Panc1 (cell line): ENCODE results near the gene NCOA5.

Experiments used
- CTCF ChIP-seq: fragments of 450-650 bp; IDR thresholded peaks from 2 replicates; pipeline ENCODE4 v1.5.1; 2017; ENCODE audit warnings: mild to moderate bottlenecking
- POLR2AphosphoS5 ChIP-seq: IDR thresholded peaks from 2 replicates; pipeline ENCODE4 v1.6.1; 2012; ENCODE audit warnings: mild to moderate bottlenecking, low read depth, low read length, moderate library complexity
- SIN3A ChIP-seq: IDR thresholded peaks from 2 replicates; pipeline ENCODE4 v1.6.1; 2012; ENCODE audit warnings: low read depth, mild to moderate bottlenecking, low read length, moderate library complexity, borderline replicate concordance; ENCODE audit not compliant: insufficient read depth
- TF ChIP-seq, protein P1 (sequence below), 2 experiments: IDR thresholded peaks; 2 replicates each; pipeline ENCODE4 v1.6.1; 2011 to 2012; ENCODE audit warnings: low read depth in 2 of 2, control low read depth in 1 of 2, low read length in 1 of 2, mild to moderate bottlenecking in 1 of 2, moderate library complexity in 1 of 2; ENCODE audit not compliant: insufficient read depth in 1 of 2

GRCh38 chr20:46051556-46052308 lies 38.0 kb downstream of the NCOA5 start:
- TF ChIP-seq CTCF (no peak), POLR2AphosphoS5 (no peak), SIN3A (no peak)
- TF ChIP-seq, protein P1, sequence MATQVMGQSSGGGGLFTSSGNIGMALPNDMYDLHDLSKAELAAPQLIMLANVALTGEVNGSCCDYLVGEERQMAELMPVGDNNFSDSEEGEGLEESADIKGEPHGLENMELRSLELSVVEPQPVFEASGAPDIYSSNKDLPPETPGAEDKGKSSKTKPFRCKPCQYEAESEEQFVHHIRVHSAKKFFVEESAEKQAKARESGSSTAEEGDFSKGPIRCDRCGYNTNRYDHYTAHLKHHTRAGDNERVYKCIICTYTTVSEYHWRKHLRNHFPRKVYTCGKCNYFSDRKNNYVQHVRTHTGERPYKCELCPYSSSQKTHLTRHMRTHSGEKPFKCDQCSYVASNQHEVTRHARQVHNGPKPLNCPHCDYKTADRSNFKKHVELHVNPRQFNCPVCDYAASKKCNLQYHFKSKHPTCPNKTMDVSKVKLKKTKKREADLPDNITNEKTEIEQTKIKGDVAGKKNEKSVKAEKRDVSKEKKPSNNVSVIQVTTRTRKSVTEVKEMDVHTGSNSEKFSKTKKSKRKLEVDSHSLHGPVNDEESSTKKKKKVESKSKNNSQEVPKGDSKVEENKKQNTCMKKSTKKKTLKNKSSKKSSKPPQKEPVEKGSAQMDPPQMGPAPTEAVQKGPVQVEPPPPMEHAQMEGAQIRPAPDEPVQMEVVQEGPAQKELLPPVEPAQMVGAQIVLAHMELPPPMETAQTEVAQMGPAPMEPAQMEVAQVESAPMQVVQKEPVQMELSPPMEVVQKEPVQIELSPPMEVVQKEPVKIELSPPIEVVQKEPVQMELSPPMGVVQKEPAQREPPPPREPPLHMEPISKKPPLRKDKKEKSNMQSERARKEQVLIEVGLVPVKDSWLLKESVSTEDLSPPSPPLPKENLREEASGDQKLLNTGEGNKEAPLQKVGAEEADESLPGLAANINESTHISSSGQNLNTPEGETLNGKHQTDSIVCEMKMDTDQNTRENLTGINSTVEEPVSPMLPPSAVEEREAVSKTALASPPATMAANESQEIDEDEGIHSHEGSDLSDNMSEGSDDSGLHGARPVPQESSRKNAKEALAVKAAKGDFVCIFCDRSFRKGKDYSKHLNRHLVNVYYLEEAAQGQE (IDR thresholded peaks at IDR 0.05; ENCODE audit: insufficient read depth in 1 of 2, low read depth in 2 of 2, low read length in 1 of 2): no peak
